Activated naive CD4-positive, alpha-beta T cell treated with anti-CD3 and anti-CD28 coated beads, Interleukin-2, amount 50 U/mL, for 72 hours (primary cell): ENCODE data around the gene TCP10L. TPM values are rescaled to one million over a fixed set of nuclear protein-coding genes. Genes with fewer than 3 reads are reported as not detected.
"Not testable (repeated sequence)": the region's sequence is repeated elsewhere in the genome, so short reads cannot be mapped to it uniquely, and the experiment has no call there.

ENCODE experiments used
- ATAC-seq, 2 donors: fragments of 150-1000 bp; cut with Tn5 transposase; 2 replicates each; pipeline ENCODE4 v1.10.0; 2021; ENCODE audit warnings: mild to moderate bottlenecking in 2 of 2, moderate library complexity in 2 of 2
- DNase-seq, 2 donors: peaks; one replicate each; pipeline ENCODE4 v3.0.0; 2021 to 2022; ENCODE audit warnings: low spot score in 2 of 2
- H3K27ac Mint-ChIP-seq, 2 donors: one replicate each; pipeline ENCODE4 v1.8.0; 2022; ENCODE audit warnings: mild to moderate bottlenecking in 2 of 2, mixed read lengths in 2 of 2
- H3K36me3 Mint-ChIP-seq, 2 donors: one replicate each; pipeline ENCODE4 v1.8.0; 2022; ENCODE audit warnings: mixed read lengths in 2 of 2
- H3K9me3 Mint-ChIP-seq, 2 donors: one replicate each; pipeline ENCODE4 v1.8.0; 2022; ENCODE audit warnings: mixed read lengths in 2 of 2
- total RNA-seq, 2 donors: library from RNA; stranded (reverse); gene quantifications; one replicate each; pipeline ENCODE4 v1.2.3, GENCODE V29; 2022

Gene TCP10L
- total RNA-seq, 2 donors from 2014 or later = 0.91 to 1.5 TPM

GRCh38 chr21:32567626-32568025 is 17.7 kb downstream of the TCP10L start:
- ATAC-seq (no peak), DNase-seq (no peak)
- Mint-ChIP-seq H3K27ac (no peak overlapping the region), H3K9me3 (peaks cover 0 to 13% of the 10 kb centered on the region in 2 donors), H3K36me3 (peaks cover 0 to 13% of the 10 kb centered on the region in 2 donors)

DNA sequence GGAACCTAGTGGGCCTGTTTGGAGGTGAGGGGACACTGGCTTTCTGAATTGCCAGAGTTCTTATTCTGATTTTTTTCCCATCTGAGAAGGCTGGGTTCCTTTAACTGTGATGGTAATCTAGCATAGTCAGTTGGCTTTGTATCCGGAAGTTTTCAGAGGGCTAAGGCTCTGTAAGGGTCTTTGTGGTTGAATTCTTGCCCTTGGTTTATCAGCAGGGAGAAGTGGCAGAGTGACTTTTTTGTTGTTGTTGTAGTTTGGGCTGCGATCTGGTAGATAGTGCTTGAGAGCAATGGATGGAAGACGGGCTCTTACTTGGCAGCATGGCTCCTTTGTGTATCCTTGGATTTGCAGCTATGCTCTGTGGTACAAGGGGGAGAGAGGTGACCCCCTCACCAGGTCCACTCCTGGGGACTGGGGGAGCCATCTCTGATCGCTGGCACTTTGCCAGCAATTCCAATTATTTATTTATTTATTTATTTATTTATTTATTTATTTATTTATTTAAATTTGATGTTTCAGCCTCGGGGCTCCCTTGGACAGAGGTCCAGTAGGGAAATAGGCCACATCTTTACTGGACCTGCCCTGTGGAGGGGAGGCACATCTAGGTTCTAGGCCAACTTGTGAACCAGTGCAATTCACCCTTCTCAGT is 18.5 kb downstream of the TCP10L start:
- no peak for DNase-seq
- Mint-ChIP-seq H3K36me3 (peaks cover 0 to 13% of the 10 kb centered on the region in 2 donors), H3K27ac (no peak overlapping the region), H3K9me3 (peaks cover 0 to 13% of the 10 kb centered on the region in 2 donors)
- no peak for ATAC-seq

GRCh38 chr21:32565856-32566465 is 19.4 kb downstream of the TCP10L start:
- ATAC-seq = no peak
- Mint-ChIP-seq H3K36me3 (peaks cover 0 to 13% of the 10 kb centered on the region in 2 donors), H3K27ac (no peak overlapping the region), H3K9me3 (peaks cover 0 to 13% of the 10 kb centered on the region in 2 donors)
- DNase-seq = no peak

DNA sequence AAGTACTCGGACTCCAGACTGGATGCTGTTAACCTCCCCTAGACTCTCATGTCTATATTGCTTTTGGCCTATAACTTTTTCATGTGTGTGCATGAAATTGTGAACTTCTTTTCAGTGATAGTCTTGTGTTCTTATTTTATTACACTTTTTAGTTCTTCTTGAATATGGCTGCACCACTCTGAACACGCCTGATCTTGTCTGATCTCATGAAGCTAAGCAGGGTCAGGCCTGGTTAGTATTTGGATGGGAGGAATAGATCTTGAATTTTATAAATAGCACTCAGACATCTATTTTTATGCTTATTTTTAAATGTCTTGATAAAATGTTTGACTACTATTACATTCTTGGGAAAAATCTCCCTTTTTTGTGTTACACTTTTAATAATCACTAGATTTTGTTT is 22.4 kb downstream of the TCP10L start:
- Mint-ChIP-seq H3K36me3 (peaks cover 0 to 13% of the 10 kb centered on the region in 2 donors), H3K27ac (peak overlapping the region in 1 of 2 donors; percentile 83), H3K9me3 (peaks cover 0 to 13% of the 10 kb centered on the region in 2 donors)
- no peak for DNase-seq
- ATAC-seq = no peak

DNA sequence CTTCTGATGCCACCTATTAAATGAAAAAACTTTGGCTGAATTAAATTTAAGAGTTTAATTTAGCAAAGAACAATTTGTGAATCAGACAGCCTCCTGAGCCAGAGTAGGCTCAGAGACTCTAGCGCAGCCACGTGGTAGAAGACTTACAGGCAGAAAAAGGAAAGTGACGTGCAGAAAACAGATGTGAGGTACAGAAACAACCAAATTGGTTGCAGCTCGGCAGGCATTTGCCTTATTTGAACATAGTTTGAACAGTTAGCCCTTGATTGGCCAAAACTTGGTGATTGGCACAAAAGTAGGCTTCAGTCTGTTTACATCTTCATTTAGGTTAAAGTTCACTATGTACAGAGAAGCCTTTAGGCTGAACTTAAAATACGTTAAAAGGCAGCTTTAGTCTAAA is 22.9 kb downstream of the TCP10L start:
- H3K27ac Mint-ChIP-seq = no peak overlapping the region
- H3K36me3 Mint-ChIP-seq = peaks cover 0 to 13% of the 10 kb centered on the region in 2 donors
- H3K9me3 Mint-ChIP-seq = peaks cover 0 to 13% of the 10 kb centered on the region in 2 donors
- DNase-seq = no peak
- no peak for ATAC-seq

DNA sequence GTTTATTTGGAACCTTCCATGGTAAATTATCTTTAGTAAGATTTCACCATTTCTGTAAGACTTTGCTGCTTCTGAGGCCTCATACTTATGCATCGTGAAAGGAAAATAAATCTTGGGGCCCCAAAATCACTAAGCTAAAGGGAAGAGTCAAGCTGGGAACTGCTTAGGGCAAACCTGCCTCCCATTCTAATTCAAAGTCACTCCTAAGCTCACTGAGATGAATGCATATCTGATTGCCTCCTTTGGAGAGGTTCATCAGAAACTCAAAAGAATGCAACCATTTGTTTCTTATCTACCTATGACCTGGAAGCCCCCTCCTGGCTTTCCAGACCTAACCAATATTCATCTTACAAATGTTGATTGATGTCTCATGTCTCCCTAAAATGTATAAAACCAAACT is 23.8 kb downstream of the TCP10L start:
- not testable (repeated sequence) for DNase-seq, ATAC-seq
- peaks cover 0 to 13% of the 10 kb centered on the region in 2 donors for H3K36me3 Mint-ChIP-seq
- H3K27ac Mint-ChIP-seq = peak overlapping the region in 1 of 2 donors; percentile 79
- peaks cover 0 to 13% of the 10 kb centered on the region in 2 donors for H3K9me3 Mint-ChIP-seq

- no peak overlapping the region for H3K27ac Mint-ChIP-seq
- DNase-seq = no peak
- peaks cover 0 to 13% of the 10 kb centered on the region in 2 donors for H3K36me3 Mint-ChIP-seq
- H3K9me3 Mint-ChIP-seq = peaks cover 0 to 13% of the 10 kb centered on the region in 2 donors
- no peak for ATAC-seq
These were observed 24.4 kb downstream of the TCP10L start for GRCh38 chr21:32560896-32561295.

- Mint-ChIP-seq H3K27ac (no peak overlapping the region), H3K36me3 (no peaks in the 10 kb centered on the region), H3K9me3 (no peaks in the 10 kb centered on the region)
- ATAC-seq (no peak), DNase-seq (no peak)
These were observed 26.2 kb downstream of the TCP10L start for GRCh38 chr21:32559006-32559610.

GRCh38 chr21:32558106-32558505 is 27.2 kb downstream of the TCP10L start:
- Mint-ChIP-seq H3K36me3 (no peaks in the 10 kb centered on the region), H3K9me3 (no peaks in the 10 kb centered on the region), H3K27ac (no peak overlapping the region)
- DNase-seq (no peak), ATAC-seq (no peak)

- no peak for ATAC-seq
- H3K36me3 Mint-ChIP-seq = no peaks in the 10 kb centered on the region
- H3K27ac Mint-ChIP-seq = no peak overlapping the region
- H3K9me3 Mint-ChIP-seq = no peaks in the 10 kb centered on the region
- DNase-seq = no peak
These were observed 30.3 kb downstream of the TCP10L start for GRCh38 chr21:32554832-32555638.

DNA sequence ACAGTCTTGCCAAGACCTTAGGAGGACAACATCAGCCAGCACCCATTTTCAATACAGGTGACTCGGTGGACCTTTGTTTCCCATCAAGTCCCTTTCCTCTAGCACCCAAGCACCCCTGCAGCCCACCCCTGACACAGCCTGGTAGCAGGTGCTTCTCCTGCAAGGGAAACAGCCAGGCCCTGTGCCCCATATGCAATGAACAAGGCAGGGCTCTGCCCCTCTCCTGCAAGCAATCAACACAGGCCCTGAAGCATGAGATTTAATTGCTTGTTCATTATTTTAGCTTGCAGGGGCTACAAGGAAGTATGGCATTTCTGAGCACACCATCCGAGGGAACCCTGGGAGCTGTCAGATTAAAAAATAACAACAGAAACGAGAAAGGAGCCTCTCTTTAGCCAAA is 35.4 kb downstream of the TCP10L start:
- Mint-ChIP-seq H3K36me3 (no peaks in the 10 kb centered on the region), H3K9me3 (no peaks in the 10 kb centered on the region), H3K27ac (no peak overlapping the region)
- no peak for DNase-seq
- no peak for ATAC-seq

DNA sequence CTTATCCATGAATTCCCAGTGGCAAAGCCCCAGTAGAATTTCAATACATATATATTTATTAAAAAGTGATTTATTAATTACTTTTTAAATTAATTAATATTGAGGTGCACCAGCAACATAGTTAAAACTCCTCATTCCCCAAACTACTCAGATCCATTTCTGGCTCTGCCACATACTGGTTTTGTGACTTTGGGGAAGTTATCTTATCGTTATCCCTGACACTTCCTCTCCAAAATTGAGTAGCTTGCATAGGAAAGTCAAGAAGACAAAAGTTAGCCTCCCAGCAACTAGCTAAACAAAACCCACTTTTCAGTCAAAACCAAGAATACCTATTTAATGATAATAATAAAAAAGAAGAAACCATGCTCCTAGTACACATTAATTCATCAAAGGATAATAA is 35.9 kb downstream of the TCP10L start:
- DNase-seq (no peak), ATAC-seq (no peak)
- Mint-ChIP-seq H3K36me3 (no peaks in the 10 kb centered on the region), H3K27ac (no peak overlapping the region), H3K9me3 (no peaks in the 10 kb centered on the region)

- ATAC-seq (no peak), DNase-seq (no peak)
- no peaks in the 10 kb centered on the region for H3K36me3 Mint-ChIP-seq
- no peak overlapping the region for H3K27ac Mint-ChIP-seq
- H3K9me3 Mint-ChIP-seq = no peaks in the 10 kb centered on the region
These were observed 36.3 kb downstream of the TCP10L start for GRCh38 chr21:32548978-32549377.

DNA sequence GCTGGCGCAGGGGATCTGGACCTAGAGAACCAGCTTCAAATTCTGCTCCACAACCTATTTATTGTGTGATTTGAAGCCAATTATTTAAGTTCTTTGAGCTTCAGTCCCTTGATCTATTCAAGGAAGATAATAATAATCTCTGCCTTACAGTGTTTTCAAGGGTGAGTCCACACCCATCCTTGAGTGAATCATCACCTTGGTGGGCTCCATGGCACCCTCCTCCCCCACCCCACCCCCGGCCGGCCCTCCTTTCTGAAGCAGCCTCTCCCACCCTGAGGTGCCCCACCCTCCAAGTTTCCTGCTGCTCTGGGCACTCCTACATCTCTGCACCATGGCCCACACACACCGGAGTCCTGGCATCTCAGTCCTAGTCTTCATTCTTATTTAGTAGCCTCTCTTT is 38.3 kb downstream of the TCP10L start:
- no peak for ATAC-seq
- H3K36me3 Mint-ChIP-seq = no peaks in the 10 kb centered on the region

DNA sequence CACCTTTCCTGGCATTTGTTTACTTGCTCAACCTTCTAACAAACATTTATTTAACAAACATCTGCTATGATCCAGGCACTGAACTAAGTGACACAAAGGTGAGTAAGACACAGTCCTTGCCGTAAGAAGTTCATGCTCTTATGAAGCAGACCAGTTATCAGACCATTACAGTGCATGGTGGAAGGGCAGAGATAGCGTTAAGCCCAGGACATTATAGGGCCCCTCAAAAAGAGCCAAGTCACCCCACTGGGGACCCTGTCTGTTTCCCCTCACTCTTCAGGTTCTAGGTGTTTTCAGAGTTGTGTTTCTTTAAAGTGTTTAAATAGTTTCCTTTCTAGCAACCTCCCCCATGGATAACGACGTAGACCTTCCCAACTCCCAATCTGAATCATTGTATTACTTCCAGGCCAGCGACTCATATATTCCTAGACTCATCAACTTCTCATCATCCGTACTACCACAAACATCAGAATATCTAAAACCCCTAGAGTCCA is 39.3 kb downstream of the TCP10L start:
- Mint-ChIP-seq H3K27ac (no peak overlapping the region), H3K9me3 (no peaks in the 10 kb centered on the region), H3K36me3 (no peaks in the 10 kb centered on the region)
- no peak for DNase-seq
- no peak for ATAC-seq

More for the DNA sequence above, 38.3 kb downstream of the TCP10L start:
- H3K9me3 Mint-ChIP-seq = no peaks in the 10 kb centered on the region
- H3K27ac Mint-ChIP-seq = no peak overlapping the region
- no peak for DNase-seq

GRCh38 chr21:32544697-32545096 is 40.6 kb downstream of the TCP10L start:
- DNase-seq (no peak), ATAC-seq (no peak)
- Mint-ChIP-seq H3K36me3 (no peaks in the 10 kb centered on the region), H3K9me3 (no peaks in the 10 kb centered on the region), H3K27ac (no peak overlapping the region)

- no peak for DNase-seq
- no peaks in the 10 kb centered on the region for H3K36me3 Mint-ChIP-seq
- H3K27ac Mint-ChIP-seq = no peak overlapping the region
These were observed 41.3 kb downstream of the TCP10L start for GRCh38 chr21:32543975-32544374.

More at GRCh38 chr21:32543975-32544374, 41.3 kb downstream of the TCP10L start:
- ATAC-seq = no peak
- no peaks in the 10 kb centered on the region for H3K9me3 Mint-ChIP-seq
